ENCODE measurements around the gene TXNDC15. TPM values are rescaled to one million over a fixed set of nuclear protein-coding genes. Genes with fewer than 3 reads are reported as not detected.

The TXNDC15 gene
- total RNA-seq, 1 experiment from 2014 or later: 52.2 TPM

Small RNA genes lying within 50 kb of the gene (small RNA-seq; reads per million reads assigned to genes)
- gene MIR4461 (not detected), gene MTND3P25 (not detected), gene MTND4LP30 (not detected)

Other genes with a start within 250 kb of the TXNDC15 start
- 41.2 and 49.1 TPM in 2 replicates for gene SAR1B, start 241.5 kb upstream of the TXNDC15 start, total RNA-seq (2014; rRNA removed; shearing (Covaris generic); ENCODE audit: low replicate concordance)
- 5.2 and 25.8 TPM in 2 replicates for gene SEC24A, start 225.6 kb upstream of the TXNDC15 start, total RNA-seq (2014; rRNA removed; shearing (Covaris generic); ENCODE audit: low replicate concordance)
- 42.8 and 66.8 TPM in 2 replicates for gene CAMLG, start 135.8 kb upstream of the TXNDC15 start, total RNA-seq (2014; rRNA removed; shearing (Covaris generic); ENCODE audit: low replicate concordance)
- gene DDX46, start 115.6 kb upstream of the TXNDC15 start, total RNA-seq (2014; rRNA removed; shearing (Covaris generic); ENCODE audit: low replicate concordance): 23.0 and 33.1 TPM in 2 replicates
- gene C5orf24, start 28.4 kb upstream of the TXNDC15 start, total RNA-seq (2014; rRNA removed; shearing (Covaris generic); ENCODE audit: low replicate concordance): 23.4 and 43.3 TPM in 2 replicates
- 10.4 and 14.4 TPM in 2 replicates for gene PCBD2, start 30.8 kb downstream of the TXNDC15 start, total RNA-seq (2014; rRNA removed; shearing (Covaris generic); ENCODE audit: low replicate concordance)
- not detected in 2 replicates for gene CATSPER3, start 93.5 kb downstream of the TXNDC15 start, total RNA-seq (2014; rRNA removed; shearing (Covaris generic); ENCODE audit: low replicate concordance)
- 173 and 469 TPM in 2 replicates for gene PITX1, start 159.9 kb downstream of the TXNDC15 start, total RNA-seq (2014; rRNA removed; shearing (Covaris generic); ENCODE audit: low replicate concordance)

All from Karpas-422 (cell line).